Activated CD4-positive, alpha-beta memory T cell treated with anti-CD3 and anti-CD28 coated beads, Interleukin-2, amount 10 ng/mL, durations not matched to agents 7 days and 5 days (primary cell): ENCODE measurements around the gene ZDHHC8. TPM values are rescaled to one million over a fixed set of nuclear protein-coding genes. Genes with fewer than 3 reads are reported as not detected.

Source experiments
- CTCF ChIA-PET: fragments of 350-600 bp; sonication (Branson Sonifier 250); formaldehyde crosslinking; loops from one replicate; lab custom pipeline; 2021; ENCODE audit warnings: antibody characterized with exemption, inconsistent platforms; lab: Charles Lee
- POLR2A ChIA-PET: fragments of 350-600 bp; sonication (Branson Sonifier 250); formaldehyde crosslinking; loops from one replicate; lab custom pipeline; 2021; ENCODE audit warnings: antibody characterized with exemption; lab: Charles Lee
- DNase-seq: peaks from one replicate; pipeline ENCODE4 v3.0.0-alpha.2; 2020
- H3K27ac Mint-ChIP-seq: one replicate; pipeline ENCODE4 v1.8.0; 2021; ENCODE audit warnings: mild to moderate bottlenecking, mixed read lengths
- H3K27me3 Mint-ChIP-seq: one replicate; pipeline ENCODE4 v1.8.0; 2021; ENCODE audit warnings: mixed read lengths
- H3K36me3 Mint-ChIP-seq: one replicate; pipeline ENCODE4 v1.8.0; 2021; ENCODE audit warnings: low read depth, mixed read lengths
- H3K4me1 Mint-ChIP-seq: one replicate; pipeline ENCODE4 v1.8.0; 2021; ENCODE audit warnings: mixed read lengths
- H3K4me3 Mint-ChIP-seq: one replicate; pipeline ENCODE4 v1.8.0; 2021; ENCODE audit warnings: mild to moderate bottlenecking, mixed read lengths
- H3K9me3 Mint-ChIP-seq: one replicate; pipeline ENCODE4 v1.8.0; 2021; ENCODE audit warnings: mixed read lengths
- total RNA-seq, 2 experiments: library from RNA; stranded (reverse); gene quantifications; one replicate each; pipeline ENCODE4 v1.2.3, GENCODE V29; 2021

ZDHHC8 gene
- total RNA-seq, 2 experiments from 2014 or later, result 44.2 to 48.3 TPM

DNA sequence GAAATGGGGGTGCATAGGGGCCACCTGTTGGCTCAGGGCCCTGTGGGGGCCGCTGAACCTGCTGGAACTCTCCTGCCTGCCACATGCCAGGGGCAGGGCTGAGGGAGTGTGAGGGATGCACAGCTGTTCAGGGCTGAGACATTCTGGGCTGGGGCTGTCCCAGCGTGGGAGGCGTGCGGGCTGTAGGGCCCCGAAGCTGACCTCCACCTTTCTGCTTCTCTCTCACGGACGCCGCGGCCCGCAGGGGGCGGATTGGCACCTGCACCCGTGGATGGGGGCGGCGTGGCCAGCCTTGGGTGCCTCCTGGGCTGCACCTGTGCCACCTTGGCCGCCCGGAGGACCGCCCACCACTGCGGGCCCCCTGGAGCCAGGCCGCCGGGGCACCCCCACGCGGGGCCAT lies 15.2 kb downstream of the ZDHHC8 start:
- Mint-ChIP-seq H3K4me1 (no peaks in the 10 kb centered on the region), H3K27me3 (no peaks in the 10 kb centered on the region), H3K36me3 (no peaks in the 10 kb centered on the region), H3K9me3 (no peaks in the 10 kb centered on the region), H3K27ac (no peak overlapping the region), H3K4me3 (no peak overlapping the region)
- DNase-seq, result no peak
- ChIA-PET POLR2A (no interaction called here), CTCF (no interaction called here)

DNA sequence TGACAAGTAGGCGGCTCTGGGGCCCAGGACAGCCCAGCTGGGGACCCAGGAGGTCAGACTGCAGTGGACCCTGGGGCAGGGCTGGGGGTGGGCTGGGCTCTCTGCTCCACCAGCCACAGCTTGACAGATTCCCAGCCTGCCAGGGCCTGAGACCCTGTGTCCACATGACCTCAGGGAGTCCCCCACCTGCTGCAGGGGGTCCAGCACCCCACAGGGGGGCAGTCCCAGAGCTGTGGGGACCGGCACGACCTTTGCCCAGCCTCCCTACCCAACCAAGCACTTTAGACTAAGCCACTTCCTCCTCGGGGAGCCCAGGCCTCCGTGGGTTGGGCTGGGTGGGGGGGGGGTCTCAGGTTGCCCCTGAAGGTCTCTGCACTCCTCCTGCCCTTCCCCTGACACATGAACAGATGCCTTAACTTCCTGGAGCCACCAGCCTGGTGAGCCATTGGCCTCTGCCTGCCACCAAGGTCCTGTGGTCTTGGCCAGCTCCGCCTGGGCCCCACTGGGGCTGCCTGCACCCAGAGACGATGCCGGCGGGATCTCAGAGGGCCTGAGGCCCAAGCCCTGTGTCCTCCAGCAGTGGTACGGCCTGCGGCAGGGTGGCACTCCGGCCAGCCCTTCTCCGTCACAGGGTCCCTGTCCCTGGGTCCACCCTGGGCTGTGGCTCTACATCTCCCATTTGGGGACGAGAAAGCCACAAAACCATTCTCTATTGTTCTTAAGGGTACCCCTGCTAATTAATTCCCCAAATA lies 15.8 kb downstream of the ZDHHC8 start:
- no peaks in the 10 kb centered on the region for H3K36me3 Mint-ChIP-seq
- H3K9me3 Mint-ChIP-seq, result no peaks in the 10 kb centered on the region
- no peak overlapping the region for H3K27ac Mint-ChIP-seq
- no peaks in the 10 kb centered on the region for H3K4me1 Mint-ChIP-seq
- ChIA-PET POLR2A (no interaction called here), CTCF (no interaction called here)
- no peaks in the 10 kb centered on the region for H3K27me3 Mint-ChIP-seq
- H3K4me3 Mint-ChIP-seq, result no peak overlapping the region
- no peak for DNase-seq

DNA sequence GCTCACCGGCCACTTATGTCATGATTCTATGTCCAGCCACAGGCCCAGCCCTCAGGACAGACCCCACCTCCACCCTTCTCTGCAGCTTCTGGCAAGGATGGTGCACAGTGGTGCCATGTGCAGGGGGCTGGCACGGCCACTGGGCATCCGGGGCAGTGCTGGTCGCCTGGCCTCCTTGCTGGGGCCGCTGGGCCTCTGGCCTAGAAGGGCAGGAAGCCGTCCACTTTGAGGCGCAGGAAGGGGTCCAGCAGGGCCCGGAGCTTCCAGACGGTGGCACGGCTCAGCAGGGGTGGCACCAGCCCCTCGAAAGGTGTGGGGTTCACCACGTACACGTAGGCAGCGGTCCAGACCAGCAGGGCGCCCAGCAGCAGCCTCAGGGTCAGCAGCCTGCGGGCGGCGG lies 16.8 kb downstream of the ZDHHC8 start:
- H3K4me3 Mint-ChIP-seq, result no peak overlapping the region
- POLR2A ChIA-PET, result no interaction called here
- CTCF ChIA-PET, result no interaction called here

DNA sequence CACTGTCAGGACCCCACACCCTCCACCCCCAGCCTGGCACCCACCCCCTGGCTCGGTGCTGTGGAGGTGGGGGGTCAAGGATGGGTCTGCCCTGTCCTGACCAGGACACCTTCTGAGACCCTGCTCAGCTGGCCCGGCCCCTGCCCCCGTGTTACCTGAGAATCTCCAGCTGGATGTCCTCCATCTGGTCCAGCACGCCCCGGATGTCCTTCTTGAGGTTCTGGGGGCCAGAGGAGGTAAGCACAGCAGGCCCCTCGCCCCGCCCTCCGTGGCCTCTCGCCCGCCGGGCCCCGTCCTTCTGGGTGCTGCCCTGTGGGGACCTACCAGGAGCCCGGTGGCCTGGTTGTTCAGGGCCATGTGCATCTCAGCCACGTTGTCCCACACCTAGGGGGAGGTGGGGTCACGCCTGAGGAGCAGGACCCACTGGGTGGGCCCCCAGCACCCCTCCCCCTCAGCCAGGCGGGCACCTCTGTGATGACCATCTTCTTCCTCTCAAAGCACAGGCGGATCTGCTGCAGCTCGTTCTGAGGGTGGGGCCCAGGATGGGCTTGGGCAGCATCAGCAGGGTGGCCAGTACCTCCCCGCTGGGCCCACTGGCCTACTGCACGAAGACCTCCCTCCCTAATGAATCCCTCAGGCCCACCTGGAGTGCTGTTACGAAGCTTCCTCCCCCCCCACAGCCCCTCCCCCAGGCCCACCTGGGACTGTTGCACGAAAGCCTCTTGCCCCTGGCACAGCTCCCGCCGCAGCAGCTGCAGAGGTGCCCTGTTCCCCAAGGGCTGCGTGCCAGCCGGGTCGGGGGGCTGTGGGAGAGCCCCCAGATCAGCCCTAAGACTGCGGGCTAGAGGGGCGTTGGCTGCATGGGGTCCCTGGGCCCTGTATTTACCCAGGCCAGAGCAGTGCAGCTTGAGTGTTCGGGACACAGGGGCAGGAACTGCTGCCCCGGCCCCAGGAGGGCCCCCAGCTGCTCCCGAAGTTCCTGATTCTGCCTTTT lies 17.9 kb downstream of the ZDHHC8 start:
- DNase-seq, result no peak
- no peak overlapping the region for H3K27ac Mint-ChIP-seq
- ChIA-PET CTCF (no interaction called here), POLR2A (interaction anchor here (1.0 kb wide), 1 partner anchor 32 kb away, joined by 3 read pairs; the partner anchor contains the start of gene TRMT2A)
- no peaks in the 10 kb centered on the region for H3K36me3 Mint-ChIP-seq
- no peak overlapping the region for H3K4me3 Mint-ChIP-seq
- H3K4me1 Mint-ChIP-seq, result no peaks in the 10 kb centered on the region
- H3K27me3 Mint-ChIP-seq, result no peaks in the 10 kb centered on the region
- no peaks in the 10 kb centered on the region for H3K9me3 Mint-ChIP-seq

More for the DNA sequence above, 16.8 kb downstream of the ZDHHC8 start:
- no peak overlapping the region for H3K27ac Mint-ChIP-seq
- no peaks in the 10 kb centered on the region for H3K4me1 Mint-ChIP-seq
- no peak for DNase-seq
- no peaks in the 10 kb centered on the region for H3K36me3 Mint-ChIP-seq
- no peaks in the 10 kb centered on the region for H3K27me3 Mint-ChIP-seq
- H3K9me3 Mint-ChIP-seq, result no peaks in the 10 kb centered on the region

DNA sequence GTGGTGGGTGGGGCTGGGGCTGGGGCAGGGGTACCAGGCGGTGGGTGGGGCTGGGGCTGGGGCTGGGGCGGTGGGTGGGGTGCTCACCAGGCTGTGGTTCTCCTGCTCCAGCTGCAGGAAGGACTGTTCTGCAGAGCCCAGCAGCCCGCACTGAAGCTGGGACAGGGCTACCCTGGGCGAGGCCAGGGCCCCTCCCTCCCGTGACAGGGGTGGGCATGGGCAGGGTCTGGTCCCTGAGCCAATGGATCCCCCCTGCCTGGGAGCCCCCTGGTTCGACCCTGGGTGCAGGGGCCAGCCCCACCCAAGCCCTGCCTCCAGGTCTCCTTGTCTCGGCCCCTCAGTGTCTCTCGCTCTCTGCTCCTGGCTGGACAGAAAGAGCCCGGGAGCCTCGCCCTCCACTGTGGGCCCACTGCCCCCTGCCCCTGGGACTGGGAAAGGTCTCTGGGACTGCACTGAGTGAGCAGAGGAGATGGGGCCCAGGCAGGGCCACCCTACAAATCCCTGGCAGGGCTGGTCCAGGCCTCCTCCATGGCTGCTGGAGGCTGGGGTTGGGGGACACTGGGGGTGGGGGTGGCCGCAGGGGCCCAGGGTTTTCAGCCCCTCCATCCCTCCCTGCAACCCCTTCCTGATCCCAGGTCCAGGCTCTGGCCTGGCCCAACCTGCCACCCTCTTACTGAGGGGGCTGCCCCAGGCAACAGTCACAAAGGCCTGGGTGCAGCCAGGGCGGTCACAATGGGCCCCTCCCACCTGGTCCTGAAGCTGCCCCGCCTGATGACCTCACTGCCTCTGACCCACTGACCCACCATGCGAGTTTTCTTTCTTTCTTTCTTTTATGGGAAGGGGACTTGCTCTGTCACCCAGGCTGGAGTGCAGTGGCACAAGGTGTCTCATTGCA lies 19.0 kb downstream of the ZDHHC8 start, which contains the start of gene CCDC188:
CCDC188 (minus strand) TSS at position 675 of the 895 bp plus-strand sequence; CDS start at position 606, 69 bp downstream.
- no peak for DNase-seq
- H3K9me3 Mint-ChIP-seq, result no peaks in the 10 kb centered on the region
- H3K36me3 Mint-ChIP-seq, result no peaks in the 10 kb centered on the region
- CTCF ChIA-PET, result no interaction called here
- H3K4me1 Mint-ChIP-seq, result no peaks in the 10 kb centered on the region
- H3K4me3 Mint-ChIP-seq, result no peak within 1 kb of the TSS
- no peak within 1 kb of the TSS for H3K27ac Mint-ChIP-seq
- no peaks in the 10 kb centered on the region for H3K27me3 Mint-ChIP-seq
- POLR2A ChIA-PET, result interaction anchor here (1.0 kb wide), 1 partner anchor 33 kb away, joined by 3 read pairs; the partner anchor contains the start of gene TRMT2A

DNA sequence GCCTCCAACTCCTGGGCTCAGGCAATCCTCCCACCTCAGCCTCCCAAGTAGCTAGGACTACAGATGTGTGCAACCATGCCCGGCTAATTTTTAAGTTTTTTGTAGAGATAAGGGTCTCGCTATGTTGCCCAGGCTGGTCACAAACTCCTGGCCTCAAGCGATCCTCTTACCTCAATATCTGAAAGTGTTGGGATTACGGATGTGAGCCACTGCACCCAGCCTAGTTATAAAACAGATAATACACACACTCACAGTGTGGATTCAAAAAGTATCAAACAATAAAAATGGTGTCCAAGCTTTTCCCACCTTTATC lies 19.6 kb downstream of the ZDHHC8 start:
- POLR2A ChIA-PET, result no interaction called here
- DNase-seq, result no peak
- CTCF ChIA-PET, result no interaction called here
- Mint-ChIP-seq H3K36me3 (no peaks in the 10 kb centered on the region), H3K27me3 (no peaks in the 10 kb centered on the region), H3K4me3 (no peak overlapping the region), H3K9me3 (no peaks in the 10 kb centered on the region), H3K27ac (no peak overlapping the region), H3K4me1 (no peaks in the 10 kb centered on the region)

DNA sequence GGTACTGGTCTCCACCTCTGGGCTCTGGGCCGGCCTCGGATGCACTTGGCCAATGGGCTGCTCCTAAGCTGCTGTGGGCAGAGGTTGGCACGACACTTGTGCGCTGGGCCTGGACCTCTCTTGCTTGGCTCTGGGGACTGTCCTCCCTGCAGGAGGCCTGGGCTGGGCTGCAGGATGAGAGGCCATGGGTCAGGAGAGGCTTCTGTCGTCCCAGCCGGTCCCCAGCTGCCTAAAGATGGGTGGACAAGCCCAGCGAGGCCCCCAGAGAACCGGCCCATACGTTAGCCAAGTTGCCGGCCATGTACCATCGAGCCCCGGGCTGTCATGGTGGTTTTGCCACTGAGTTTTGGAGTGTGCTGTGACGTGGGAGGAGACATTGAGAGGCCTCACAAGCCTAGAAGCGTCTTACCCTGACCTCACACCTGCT lies 20.9 kb downstream of the ZDHHC8 start:
- POLR2A ChIA-PET, result no interaction called here
- no peak for DNase-seq
- H3K27ac Mint-ChIP-seq, result no peak overlapping the region
- no peaks in the 10 kb centered on the region for H3K9me3 Mint-ChIP-seq
- H3K27me3 Mint-ChIP-seq, result no peaks in the 10 kb centered on the region
- H3K4me3 Mint-ChIP-seq, result no peak overlapping the region
- CTCF ChIA-PET, result no interaction called here
- no peaks in the 10 kb centered on the region for H3K4me1 Mint-ChIP-seq
- no peaks in the 10 kb centered on the region for H3K36me3 Mint-ChIP-seq

DNA sequence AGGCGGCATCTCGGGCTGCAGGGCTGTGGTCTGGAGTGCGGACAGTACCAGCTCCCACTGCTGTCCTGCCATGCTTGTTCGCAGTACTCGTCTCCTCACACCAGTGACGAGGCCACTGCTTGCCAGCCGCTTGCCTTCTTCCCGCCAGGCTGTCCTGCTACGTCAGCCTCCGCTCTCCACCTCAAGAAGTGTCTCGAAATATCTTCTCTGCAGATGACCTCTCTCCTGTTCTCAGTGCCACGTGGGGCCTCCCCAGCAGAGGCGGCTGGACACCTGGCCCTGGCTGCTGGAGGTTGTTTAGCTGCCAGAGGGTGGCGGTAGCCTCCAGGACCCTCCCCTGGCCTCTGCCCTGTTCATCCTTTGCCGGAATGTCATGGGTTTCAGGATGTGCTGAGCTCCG lies 22.3 kb downstream of the ZDHHC8 start:
- Mint-ChIP-seq H3K36me3 (no peaks in the 10 kb centered on the region), H3K9me3 (no peaks in the 10 kb centered on the region), H3K27me3 (no peaks in the 10 kb centered on the region), H3K27ac (no peak overlapping the region), H3K4me1 (no peaks in the 10 kb centered on the region), H3K4me3 (no peak overlapping the region)
- ChIA-PET CTCF (no interaction called here), POLR2A (no interaction called here)
- DNase-seq, result no peak

DNA sequence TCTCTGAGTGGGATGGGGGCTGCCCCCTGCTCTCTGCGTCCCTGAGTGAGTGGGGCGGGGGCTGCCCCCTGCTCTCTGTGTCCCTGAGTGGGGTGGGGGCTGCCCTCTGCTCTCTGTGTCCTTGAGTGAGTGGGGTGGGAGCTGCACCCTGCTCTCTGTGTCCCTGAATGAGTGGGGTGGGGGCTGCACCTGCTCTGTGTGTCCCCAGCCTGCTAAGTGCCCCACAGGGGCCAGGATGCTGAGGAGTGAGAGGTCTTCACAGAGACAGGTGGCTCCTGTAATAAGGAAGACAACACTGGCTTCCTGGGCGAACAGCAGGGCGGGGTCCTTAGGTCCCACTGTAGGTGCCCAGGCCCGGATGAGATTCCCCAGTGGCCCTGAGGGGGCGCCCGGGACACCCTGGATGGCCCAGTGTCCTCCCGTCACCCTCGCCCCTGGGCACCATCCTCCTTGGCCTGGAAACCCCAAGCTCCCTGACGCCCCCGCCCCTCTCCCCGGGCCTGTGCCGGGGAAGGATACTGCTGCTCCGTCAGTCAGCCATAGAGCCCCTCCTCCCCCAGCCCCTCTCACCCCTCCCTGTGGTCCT lies 23.1 kb downstream of the ZDHHC8 start:
- no peaks in the 10 kb centered on the region for H3K4me1 Mint-ChIP-seq
- ChIA-PET CTCF (no interaction called here), POLR2A (no interaction called here)
- H3K9me3 Mint-ChIP-seq, result no peaks in the 10 kb centered on the region
- DNase-seq, result no peak
- no peaks in the 10 kb centered on the region for H3K27me3 Mint-ChIP-seq
- no peak overlapping the region for H3K27ac Mint-ChIP-seq
- H3K36me3 Mint-ChIP-seq, result no peaks in the 10 kb centered on the region
- no peak overlapping the region for H3K4me3 Mint-ChIP-seq

DNA sequence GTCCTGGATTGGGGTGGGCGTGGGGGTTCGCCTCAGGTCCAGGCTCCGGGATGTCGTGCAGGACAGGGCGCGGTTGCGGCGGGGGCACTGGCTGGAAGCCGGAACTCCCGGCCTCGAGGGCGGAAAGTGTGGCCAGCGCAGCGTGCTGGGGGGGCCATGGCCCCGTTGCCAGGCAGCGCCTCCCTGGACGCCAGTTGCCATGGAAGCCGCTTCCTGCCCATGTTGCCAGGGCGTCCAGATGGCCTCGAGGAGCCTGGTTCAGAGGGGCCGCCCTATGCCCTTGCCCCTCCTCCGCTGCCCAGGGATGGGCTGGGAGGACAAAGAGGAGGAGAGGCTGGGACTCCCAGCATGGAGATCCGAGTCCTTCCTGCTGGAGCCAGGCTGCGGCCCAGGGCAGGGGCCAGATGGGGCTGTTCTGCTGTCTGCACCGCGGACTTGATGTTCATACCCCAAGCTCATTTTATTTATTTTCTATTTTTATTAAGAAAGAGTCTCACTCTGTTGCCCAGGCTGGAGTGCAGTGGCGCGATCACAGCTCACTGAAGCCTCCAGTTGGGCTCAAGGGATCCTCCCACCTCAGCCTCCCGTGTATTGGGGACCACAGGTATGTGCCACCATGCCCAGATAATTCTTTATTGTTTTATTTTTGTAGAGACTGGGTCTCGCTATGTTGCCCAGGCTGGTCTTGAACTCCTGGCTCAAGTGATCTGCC lies 23.9 kb downstream of the ZDHHC8 start:
- CTCF ChIA-PET, result interaction anchor here (0.7 kb wide), 1 partner anchor 83 kb away, joined by 4 read pairs; no protein-coding TSS in a partner anchor
- Mint-ChIP-seq H3K4me1 (no peaks in the 10 kb centered on the region), H3K36me3 (no peaks in the 10 kb centered on the region), H3K4me3 (no peak overlapping the region), H3K9me3 (no peaks in the 10 kb centered on the region), H3K27me3 (no peaks in the 10 kb centered on the region), H3K27ac (no peak overlapping the region)
- POLR2A ChIA-PET, result no interaction called here
- DNase-seq, result peak; percentile 54

DNA sequence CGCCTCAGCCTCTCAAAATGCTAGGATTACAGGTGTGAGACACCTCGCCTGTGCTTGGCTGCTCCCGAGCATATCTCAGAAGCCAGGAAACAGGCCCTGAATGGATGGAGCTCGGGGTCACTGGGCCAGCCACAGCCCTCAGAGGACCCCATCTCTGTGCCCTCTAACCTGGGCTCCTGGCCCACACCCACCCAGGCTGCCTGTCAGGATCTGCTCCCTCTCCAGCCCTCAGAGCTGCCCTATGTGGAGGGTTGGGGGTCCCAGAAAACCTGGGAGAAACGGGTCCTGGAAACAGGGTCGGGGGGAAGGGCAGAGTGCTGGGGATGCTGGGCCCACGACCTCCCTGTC lies 24.4 kb downstream of the ZDHHC8 start:
- POLR2A ChIA-PET, result no interaction called here
- no peak overlapping the region for H3K4me3 Mint-ChIP-seq
- H3K27me3 Mint-ChIP-seq, result no peaks in the 10 kb centered on the region
- CTCF ChIA-PET, result interaction anchor here (1.1 to 2.6 kb wide), 2 partner anchors 130 to 413 kb away, joined by 3 to 6 read pairs; no protein-coding TSS in a partner anchor
- no peaks in the 10 kb centered on the region for H3K4me1 Mint-ChIP-seq
- H3K27ac Mint-ChIP-seq, result no peak overlapping the region
- H3K36me3 Mint-ChIP-seq, result no peaks in the 10 kb centered on the region
- no peak for DNase-seq
- no peaks in the 10 kb centered on the region for H3K9me3 Mint-ChIP-seq
